Esophagus squamous epithelium (tissue), 4 donors: ENCODE data around the gene ZNF275.

Experiments
- CTCF ChIP-seq, 6 experiments: fragments of 450-650 bp in 4 of 6; fragments of 200-600 bp in 2 of 6; sonication (generic) in 2 of 6; IDR thresholded peaks; one replicate each; pipeline ENCODE4 v1.5.1; 2016 to 2019; ENCODE audit warnings: antibody characterized with exemption in 6 of 6, mild to moderate bottlenecking in 4 of 6, moderate library complexity in 4 of 6
- POLR2A ChIP-seq, 4 donors: fragments of 450-650 bp; IDR thresholded peaks; one replicate each; pipeline ENCODE4 v1.6.1; 2017; ENCODE audit warnings: antibody characterized with exemption in 4 of 4, mild to moderate bottlenecking in 4 of 4, moderate library complexity in 3 of 4

GRCh38 chrX:153377727-153378126 lies 43.8 kb downstream of the ZNF275 start:
- TF ChIP-seq CTCF (IDR thresholded peaks at IDR 0.05) (no peak), POLR2A (IDR thresholded peaks at IDR 0.05) (no peak)
